Stimulated activated CD8-positive, alpha-beta memory T cell treated with anti-CD3 and anti-CD28 coated beads, Interleukin-7, amount 100 ng/mL, for 48 hours (primary cell): ENCODE data around the gene CDKAL1.
"Not testable (repeated sequence)": the region's sequence is repeated elsewhere in the genome, so short reads cannot be mapped to it uniquely, and the experiment has no call there.

Experiments
- DNase-seq, 2 donors: peaks; one replicate each; pipeline ENCODE4 v3.0.0-alpha.2; 2020; ENCODE audit warnings: low read depth in 1 of 2; ENCODE audit errors: extremely low read depth in 1 of 2

Gene CDKAL1

DNA sequence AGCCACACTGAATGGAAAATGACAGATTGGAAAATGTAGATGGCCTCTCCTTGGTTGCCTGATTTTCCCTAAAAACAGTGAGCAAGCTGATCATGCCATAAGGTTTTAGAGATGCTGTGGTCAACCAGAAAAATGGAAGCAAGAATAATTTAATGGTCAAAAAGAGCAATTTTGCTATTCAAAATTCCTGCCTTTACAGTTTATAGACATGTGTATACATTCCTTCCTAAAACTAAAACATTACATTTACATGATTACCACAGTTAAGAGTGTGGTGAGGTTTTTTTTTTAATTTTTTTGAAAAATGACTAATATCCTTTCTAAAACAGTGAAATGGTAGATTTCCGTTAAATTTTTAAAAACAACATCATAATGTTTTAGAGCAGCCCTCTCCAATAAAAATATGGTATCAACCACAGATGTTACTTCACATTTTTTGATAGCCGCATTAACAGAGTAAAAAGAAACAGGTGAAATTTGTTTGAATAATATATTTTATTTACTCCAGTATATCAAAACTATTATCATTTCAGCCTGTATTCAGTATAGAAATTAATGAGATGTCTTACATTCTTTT lies 652.3 kb downstream of the CDKAL1 start:
- no peak for DNase-seq

DNA sequence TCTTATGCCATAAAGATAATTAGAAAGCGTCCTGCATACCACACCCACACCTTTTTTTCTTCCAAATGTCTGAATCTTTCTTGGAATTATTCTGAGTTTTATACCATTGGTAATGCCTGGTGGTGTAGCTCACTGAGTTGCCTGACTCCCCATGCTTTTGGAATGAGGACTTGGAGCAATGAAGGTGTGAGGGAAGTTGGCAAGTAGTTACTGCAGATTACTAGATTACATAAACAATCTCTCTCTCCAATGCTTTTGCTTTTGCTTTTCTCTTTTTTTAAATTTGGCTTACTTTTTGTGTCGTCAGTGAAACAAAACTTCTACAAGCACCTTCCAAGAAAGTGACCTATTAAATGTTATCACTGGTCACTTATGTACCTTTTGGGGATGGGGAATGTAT lies 653.2 kb downstream of the CDKAL1 start:
- DNase-seq = no peak

DNA sequence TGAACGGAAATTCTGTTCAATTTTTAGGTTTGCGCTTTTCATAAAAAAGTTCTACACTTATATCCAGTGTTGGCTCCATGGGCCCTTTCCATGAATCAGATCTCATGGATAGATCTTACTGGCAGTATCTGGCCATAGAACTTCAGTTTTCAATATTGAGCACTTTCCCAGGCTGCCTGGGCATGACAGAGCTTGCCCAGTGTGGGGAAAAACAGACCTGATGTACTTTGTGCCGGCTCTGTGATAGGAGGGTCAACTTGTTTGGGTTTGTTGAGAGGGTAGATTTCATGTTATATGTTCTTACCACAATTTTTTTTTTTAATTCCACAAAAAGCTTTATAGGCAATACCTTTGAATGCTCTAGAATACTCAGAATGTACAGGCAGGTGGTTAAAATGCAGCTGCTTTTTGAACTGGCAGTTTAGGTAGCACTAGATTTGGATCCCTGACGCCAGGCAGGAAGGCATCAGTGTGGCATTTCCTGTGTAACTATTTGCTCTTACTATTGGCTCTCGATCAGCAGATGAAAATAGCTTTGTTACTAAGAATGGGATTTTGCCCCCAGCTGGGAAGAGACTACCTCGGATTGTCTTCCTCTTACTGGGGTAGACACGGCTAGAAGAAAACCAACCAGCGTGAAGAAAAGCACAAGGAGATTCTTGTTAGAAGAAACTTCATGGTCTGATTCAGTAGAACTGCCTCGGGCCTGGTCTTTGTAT lies 654.4 kb downstream of the CDKAL1 start:
- DNase-seq = no peak

DNA sequence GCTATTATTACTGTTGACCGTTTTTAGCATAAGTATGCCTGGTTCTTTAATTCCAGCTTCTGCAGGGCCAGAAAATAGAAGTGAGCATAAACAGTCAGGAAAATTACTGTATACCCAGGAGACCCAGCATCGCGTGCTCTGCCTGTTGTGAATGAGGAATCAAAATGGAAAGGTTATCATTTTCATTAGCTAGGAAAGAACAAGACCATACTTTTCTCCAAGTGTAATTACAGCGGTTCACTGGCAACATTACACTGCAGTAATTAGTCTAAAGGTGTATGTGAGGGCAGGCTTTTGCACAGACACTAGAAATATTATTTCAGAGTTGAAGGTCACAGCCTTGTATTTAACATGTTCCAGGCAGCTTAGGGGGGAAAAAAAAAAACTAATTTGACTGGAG lies 655.5 kb downstream of the CDKAL1 start:
- no peak for DNase-seq

DNA sequence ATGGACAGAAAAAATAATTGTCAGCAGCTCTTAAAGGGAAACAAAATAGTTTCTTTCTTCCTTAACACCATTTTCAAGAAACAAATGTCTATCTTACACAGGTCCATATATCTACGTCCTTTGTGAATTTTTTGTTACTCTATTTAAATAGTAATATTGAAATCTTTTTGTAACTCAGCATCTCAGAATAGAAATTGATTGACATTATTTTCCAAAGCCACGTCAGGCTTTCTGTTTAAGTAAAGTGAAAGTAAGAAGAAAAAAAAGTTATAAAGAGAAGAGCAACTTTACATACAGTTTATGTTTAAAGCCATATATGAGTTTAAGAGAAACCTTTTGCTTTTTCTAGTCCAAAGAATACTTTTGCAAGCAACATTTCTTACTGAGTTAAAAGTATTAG lies 656.4 kb downstream of the CDKAL1 start:
- DNase-seq = no peak

DNA sequence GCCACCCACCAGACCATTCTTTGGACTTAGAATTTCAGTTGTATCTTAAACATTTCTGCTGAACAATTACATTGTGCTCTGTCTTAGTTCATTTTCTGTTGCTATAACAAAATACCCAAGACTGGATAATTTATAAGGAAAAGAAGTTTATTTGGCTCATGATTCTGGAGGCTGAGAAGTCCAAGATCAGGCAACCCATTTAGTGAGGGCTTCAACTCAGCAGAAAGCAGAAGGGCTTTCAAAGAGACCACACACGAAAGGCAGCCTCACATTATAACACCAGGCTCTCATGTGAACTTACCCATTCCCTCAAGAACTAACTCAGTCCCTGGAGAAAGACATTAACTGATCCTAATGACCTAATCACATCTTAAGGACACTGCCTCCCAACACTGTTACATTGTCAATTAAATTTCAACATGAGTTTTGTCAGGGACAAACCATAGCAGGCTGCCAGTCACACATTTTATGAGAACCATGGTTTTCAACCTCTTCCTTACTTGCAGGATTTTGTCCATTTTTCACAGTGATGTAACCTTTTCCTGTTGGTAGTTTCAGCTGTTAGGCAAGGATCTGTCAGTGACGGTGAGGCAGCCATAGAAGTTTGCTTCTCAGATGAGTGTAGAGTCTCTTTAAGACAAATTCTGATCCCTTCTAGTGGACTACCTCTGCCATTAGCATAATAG lies 659.7 kb downstream of the CDKAL1 start:
- no peak for DNase-seq

DNA sequence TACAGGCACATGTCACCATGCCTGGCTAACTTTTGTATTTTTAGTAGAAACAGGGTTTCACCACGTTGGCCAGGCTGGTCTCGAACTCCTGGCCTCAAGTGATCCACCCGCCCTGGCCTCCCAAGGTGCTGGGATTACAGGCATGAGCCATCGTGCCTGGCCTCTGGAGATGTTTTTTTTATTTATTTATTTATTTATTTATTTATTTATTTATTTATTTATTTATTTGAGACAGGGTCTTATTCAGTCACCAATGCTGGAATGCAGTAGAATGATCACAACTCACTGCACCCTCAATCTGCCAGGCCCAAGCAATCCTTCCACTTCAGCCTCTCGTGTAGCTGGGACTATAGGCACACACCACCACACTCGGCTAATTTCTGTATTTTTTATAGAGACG lies 661.0 kb downstream of the CDKAL1 start:
- DNase-seq = not testable (repeated sequence)

DNA sequence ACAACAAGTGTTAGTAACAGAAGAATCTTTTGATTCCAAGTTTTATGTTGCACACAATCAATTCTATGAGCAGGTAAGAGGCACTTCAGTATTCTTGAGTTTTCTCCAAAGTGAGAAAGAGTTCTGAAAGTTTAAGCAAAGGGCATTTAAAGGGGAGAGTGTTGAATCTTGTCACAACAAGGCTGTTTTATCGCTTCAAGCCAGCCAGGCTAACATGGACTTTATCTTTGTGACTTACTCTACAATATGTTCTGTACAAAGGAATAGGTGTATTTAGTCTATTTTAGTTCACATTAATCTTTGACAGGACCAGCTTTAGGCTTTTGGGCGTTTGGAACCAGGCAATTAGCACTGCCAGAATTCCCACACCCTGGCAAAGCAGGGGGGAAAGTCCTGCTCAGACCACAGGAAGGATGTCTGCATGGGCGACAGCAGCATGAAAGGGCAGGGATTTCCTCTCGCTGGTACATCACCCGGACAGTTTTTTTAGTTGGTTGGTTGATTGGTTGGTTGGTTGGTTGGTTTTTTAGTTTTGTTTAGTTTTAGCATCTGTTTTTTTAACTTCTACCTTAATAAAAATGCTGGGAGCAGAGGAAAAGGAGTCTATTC lies 663.9 kb downstream of the CDKAL1 start:
- no peak for DNase-seq

DNA sequence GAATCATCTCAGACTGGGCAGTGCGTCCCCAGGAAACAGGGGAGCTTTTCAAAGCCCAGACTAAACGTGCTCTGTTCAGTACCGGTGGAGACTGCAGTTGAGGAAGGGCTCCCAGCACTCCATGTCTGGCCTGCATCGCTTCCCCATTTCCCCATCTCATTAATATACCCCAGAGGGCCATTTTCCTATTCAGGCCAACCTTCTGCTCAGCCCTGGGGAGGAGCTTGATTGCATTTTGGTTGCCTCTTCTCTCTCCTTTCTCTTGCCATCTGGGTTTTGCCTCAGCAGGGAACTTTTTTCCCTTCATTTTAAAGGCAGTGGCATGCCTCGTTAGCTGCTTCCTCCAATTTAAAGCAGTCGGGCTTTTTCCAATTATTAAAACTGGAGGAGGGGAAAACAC lies 665.0 kb downstream of the CDKAL1 start:
- no peak for DNase-seq

DNA sequence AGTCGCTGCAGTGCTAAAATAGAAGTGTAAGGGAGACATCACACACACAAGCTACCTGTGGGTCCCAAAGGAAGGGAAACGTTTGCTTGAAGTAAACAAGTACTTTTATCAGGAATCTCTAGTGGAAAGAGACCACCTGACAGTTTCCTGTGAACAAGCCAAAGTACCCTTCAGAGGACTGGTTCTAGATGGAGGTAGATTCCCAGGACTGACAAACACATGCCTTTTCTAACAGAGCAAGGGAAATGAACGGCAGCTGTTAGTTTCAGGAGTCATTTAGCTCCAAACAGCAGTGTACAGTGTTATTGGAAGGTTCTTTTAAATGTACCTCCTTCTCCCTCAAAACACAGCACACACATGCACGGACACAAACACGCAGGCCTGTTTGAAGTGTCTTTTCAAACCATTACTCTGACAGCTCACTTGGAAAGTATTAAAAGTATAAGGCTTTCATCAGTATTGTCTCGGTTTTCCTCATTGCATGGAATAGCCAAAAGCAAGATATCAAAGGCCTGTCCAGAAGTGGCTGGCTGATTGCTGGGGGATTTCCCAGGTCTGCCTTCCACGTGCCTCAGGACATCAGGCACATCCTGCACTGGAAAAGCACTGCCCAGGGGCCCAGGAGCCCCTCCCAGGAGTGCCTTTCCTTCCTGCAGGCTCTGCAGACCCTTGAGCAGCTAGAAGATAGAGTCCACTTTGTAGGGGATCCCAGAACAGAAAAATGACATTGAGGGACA lies 666.0 kb downstream of the CDKAL1 start:
- DNase-seq = no peak

DNA sequence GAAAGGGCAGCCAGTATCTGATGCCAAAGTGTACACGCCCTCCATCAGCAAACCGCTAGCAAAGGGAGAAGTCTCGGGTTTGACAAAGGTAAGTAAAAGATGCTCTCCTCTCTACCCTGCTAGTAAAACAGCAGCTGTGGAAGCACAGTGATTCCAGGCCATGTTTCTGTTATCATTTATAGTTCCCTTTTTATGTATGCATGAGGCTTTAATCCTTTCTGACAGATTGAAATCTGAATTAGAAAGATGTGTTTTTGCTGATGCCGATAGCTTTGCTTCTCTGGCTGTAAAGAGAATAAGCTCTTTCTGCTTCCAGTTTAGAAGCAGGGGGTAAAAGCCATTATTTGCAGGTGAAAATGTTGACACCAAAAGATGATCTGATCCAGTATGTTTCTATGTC lies 666.9 kb downstream of the CDKAL1 start:
- DNase-seq = no peak

DNA sequence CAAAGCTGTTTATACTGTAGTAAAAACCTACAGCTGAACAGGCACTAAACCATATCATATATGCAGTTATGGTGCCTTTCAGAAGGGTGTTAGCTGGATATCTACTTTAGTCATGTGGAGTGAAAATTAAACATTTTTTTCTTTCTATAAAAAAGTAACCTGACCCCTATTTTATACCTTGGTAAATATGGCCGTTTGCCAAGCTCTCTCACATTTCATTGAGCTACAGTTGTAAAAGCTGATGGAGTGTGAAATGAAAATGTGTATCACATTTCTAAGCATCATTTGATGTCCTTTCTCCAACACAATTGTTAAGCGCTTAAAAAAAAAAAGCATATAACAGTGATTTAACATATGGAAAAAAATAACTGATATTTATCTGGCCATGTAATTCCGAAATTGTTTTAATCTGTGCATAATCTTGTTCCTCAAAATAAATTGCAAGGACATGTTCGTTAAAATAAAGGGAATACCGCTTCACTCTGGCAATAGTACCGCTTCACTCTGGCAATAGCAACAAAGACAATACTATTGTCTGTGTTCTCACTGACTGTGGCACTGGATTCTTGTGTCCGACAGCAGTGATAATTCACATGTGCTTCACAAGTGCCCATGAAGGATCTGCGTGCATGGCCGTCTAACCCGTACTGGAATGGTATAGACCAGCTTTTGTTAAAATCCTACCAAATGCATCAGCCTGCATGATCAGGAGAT lies 667.5 kb downstream of the CDKAL1 start:
- DNase-seq = no peak

DNA sequence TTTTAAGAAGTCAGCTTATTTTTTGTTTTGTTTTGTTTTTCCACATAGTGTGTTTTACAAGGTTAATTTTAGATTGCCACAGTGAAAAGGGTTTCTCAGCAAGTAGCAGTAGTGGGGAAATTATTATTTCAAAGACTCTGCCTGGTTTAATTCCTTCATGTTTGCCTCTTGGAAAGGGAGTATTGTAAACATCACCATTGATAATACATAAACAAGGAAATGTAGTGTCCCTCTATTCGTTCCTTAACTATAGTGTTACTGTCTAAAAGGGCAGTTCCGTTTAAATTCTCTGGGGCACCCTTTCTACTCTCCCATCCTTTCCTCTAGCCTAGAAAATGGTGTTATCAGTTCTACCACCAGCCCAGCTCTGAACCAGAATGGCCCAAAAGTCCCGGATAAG lies 668.3 kb downstream of the CDKAL1 start:
- DNase-seq = no peak

DNA sequence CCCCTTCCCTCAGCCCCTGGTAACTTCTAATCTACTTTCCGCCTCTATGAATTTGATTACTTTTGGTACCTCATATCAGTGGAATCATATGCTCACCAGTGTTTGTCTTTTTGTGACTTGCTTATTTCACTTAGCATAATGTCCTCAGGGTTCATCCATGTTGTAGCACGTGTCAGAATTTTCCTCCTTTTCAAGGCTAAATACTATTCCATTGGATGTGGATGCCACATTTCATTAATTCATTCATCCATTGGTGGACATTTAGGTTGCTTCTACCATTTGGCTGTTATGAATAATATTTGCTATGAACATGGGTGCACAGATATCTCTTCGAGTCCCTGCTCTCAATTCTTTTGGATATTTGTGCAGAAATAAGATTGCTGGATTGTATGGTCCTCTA lies 670.7 kb downstream of the CDKAL1 start:
- no peak for DNase-seq

DNA sequence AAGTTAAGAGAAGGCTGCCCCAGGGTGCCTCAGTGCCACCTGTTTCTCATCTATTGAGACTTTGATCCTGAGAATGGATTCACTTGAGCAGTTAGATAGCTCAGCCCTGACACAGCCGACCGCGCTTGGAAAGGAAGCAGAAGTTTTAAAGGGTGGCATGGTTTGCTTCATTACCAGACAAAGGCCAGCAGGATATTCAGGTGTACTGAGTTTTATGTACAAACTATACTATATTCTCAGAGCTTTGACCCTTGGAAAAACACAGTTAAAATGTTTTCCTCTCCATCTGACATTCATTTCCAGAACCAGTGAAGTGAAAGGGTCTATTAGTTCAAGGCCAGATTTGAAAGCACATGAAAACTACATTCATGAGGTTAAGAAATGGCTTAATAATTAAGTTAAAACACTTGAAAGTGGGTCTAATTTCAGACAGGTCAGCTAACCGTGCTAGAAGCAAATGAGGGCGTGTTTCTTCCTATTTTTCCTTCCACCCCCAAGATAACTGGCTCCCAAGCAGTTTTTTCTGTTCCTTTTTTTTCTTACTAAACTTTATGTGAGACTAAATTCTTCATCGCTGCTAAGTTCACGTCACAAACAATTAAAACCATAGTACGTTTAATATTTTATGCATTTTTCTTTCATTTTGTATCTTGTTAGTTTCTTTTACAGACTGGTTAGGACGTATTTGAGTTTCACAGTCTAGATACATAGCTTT lies 674.0 kb downstream of the CDKAL1 start:
- DNase-seq = no peak

DNA sequence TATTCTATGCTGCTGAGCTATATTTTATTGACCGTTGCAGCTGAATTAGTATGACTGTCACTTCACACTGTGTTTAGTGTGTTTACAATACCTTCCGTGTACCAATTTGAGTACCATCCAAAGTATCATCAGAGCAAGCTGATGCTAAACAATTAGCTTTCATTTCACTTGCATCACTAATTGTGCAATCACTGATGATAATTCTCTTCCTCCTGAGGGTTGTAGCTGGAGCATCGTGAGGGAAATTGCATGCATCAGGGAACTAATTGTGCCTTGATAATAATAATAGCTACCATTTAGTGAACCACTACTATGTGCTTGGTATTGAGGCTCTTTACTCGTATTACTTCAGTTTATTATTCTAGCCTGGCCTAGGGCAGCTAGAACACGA lies 674.5 kb downstream of the CDKAL1 start:
- no peak for DNase-seq

DNA sequence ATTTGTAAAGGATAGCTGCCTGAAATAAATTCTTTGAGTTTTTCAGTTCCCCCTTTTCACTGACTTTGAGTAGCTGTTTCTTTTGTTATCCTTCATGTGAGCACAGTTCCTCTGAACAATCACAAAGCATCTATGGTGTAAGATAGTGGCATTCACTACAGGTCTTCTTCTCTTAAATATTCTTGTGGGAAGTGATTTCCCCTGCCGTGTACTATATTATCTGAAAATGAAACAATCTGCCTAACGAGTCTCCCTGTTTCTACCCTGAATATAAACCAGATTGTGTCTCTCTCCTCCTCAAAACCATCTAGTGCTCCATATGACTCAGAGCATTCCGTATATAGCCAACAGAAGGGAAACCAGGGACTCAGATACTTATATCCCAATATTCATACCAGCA lies 679.2 kb downstream of the CDKAL1 start:
- no peak for DNase-seq

DNA sequence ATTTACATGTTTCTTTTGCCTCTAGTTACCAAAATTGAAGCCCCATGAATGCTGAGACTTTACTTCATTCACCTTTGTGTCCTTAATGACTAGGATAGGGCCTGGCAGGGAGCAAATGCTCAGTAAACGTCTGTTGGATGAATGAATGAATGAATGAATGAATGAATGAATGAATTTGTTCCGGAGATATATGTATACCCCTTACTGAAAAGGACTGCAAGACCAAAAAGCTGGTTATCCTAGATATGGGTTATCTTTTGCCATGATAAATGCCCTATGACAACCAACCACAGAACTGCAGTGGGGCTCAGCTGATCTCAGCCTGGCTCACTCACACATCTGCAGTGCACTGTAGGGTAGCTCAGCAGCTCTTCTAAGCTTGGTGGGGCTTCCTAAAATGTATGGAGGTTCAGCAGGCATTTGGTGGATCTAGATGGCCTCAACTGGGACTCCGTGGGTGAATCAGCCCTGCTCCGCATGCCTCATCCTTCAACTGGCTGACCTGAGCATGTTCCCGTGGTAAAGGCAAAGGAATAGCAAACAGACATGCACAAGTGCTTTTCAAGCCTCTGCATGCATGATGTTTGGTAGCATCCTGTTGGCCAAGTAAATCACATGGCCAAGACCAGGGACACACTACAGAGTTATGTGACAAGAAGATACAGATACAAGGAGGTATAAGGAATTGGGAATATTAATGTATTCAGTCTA lies 680.6 kb downstream of the CDKAL1 start:
- no peak for DNase-seq

DNA sequence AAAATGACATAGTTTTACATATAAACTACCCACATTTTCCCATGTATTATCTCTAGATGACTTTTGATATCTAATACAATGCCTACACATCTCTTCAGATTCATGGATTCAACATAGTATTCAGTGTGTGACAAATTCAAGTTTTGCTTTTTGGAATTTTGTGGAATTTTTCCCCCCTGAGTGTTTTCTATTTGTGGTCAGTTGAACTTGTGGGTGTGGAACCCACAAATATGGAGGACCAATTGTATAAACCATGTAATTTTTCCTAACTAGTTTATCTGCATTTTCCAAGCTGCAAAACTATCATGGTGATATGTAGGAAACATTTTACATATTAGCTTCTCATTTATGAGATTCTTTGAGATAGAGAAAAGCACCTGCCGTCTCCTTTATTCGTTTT lies 685.0 kb downstream of the CDKAL1 start:
- no peak for DNase-seq
